Breast epithelium (tissue), 3 donors: ENCODE data around the gene ALDH16A1.

Source experiments
- POLR2A ChIP-seq: fragments of 450-650 bp; IDR thresholded peaks from one replicate; pipeline ENCODE4 v1.6.1; 2016; ENCODE audit warnings: antibody characterized with exemption, mild to moderate bottlenecking, moderate library complexity
- POLR2AphosphoS5 ChIP-seq, 3 donors: sonication (generic); formaldehyde crosslinking; IDR thresholded peaks; one replicate each; pipeline ENCODE4 v1.6.1; 2017; ENCODE audit warnings: antibody characterized with exemption in 3 of 3
- TF ChIP-seq, protein P1 (sequence below), 3 donors: fragments of 450-650 bp; IDR thresholded peaks; one replicate each; pipeline ENCODE4 v1.5.1; 2016 to 2017; ENCODE audit warnings: antibody characterized with exemption in 3 of 3, mild to moderate bottlenecking in 3 of 3, moderate library complexity in 3 of 3

DNA sequence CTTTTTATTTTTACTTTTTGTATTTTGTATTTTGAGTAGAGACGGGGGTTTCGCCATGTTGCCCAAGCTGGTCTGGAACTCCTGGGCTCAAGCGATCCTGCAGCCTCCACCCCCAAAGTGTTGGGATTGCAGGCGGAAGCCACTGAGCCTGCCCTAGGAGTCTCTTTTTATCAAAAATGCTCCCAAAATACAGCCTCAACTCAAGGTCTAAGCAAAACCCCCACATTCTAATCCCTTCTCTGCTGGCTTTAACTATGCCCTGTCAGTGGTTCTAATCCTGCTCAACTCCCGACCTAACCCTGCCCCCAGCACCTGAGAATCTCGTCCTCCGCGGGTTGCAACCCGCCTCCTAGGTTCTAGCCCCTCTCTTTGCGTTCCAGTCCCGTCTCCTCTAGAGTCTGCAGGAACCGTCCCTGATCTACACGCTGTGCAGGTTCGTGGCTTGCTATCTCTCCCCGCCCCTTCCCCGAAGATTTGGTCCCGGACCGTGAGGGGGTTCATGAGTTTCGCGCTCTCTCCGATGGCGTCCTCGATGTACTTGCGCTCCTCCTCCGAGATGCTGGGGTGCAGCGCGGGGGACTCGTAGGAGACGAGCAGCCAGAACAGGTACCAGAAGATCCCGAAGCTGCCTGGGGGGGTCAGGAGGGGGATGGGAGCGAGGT lies 19.7 kb upstream of the ALDH16A1 start:
- TF ChIP-seq, protein P1, sequence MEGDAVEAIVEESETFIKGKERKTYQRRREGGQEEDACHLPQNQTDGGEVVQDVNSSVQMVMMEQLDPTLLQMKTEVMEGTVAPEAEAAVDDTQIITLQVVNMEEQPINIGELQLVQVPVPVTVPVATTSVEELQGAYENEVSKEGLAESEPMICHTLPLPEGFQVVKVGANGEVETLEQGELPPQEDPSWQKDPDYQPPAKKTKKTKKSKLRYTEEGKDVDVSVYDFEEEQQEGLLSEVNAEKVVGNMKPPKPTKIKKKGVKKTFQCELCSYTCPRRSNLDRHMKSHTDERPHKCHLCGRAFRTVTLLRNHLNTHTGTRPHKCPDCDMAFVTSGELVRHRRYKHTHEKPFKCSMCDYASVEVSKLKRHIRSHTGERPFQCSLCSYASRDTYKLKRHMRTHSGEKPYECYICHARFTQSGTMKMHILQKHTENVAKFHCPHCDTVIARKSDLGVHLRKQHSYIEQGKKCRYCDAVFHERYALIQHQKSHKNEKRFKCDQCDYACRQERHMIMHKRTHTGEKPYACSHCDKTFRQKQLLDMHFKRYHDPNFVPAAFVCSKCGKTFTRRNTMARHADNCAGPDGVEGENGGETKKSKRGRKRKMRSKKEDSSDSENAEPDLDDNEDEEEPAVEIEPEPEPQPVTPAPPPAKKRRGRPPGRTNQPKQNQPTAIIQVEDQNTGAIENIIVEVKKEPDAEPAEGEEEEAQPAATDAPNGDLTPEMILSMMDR (IDR thresholded peaks at IDR 0.05): no peak
- no peak for TF ChIP-seq POLR2A
- no peak for TF ChIP-seq POLR2AphosphoS5 (IDR thresholded peaks at IDR 0.05)
